GM12865 (cell line): ENCODE results near the gene SLC2A1.
"Not testable (repeated sequence)": the region's sequence is repeated elsewhere in the genome, so short reads cannot be mapped to it uniquely, and the experiment has no call there.

Experiments used
- DNase-seq: peaks from one replicate; pipeline ENCODE4 v3.0.0; 2010; ENCODE audit warnings: low read depth
- H3K4me3 ChIP-seq: 2 replicates; pipeline ENCODE4 v1.5.1; 2011; ENCODE audit warnings: mild to moderate bottlenecking, low read depth, low read length, control low read depth
- TF ChIP-seq, protein P1 (sequence below): IDR thresholded peaks from 2 replicates; pipeline ENCODE4 v1.5.1; 2011; ENCODE audit warnings: low read length, control low read depth, low read depth, inconsistent platforms; ENCODE audit not compliant: insufficient read depth; ENCODE audit errors: missing control alignments

SLC2A1 gene

DNA sequence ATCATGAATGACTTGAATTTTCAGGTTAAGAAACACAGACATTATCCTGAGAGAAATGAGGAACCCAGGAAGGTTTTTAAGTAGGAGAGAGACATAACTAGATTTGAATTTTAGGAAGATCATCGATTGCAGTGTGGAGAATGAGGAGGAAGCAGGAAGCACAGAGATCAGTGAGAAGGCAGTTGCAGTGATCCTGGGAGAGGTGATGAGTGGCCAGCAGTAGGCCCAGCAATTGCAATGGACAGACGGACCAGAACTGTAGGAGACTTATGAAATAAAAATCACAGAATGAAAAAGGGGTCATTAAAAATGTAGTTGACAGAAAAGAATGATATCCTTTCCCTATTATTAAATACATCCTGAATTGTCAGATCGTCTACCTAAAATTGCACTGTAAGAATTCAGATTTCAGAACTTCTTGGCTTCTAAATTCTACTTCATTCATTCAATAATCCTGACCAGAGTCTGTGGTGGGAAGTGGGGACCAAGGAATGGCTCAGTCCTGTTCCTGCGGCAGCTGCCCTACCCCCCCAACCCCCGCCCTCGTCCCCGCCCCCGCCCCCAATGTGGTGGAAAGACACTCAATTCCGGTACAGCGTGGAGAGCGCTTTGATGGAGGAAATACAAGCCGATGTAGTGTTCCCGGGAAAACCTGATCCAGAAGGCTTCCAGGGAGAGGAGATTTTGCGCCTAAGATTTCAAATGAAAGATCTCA is 35.1 kb downstream of the SLC2A1 start:
- H3K4me3 ChIP-seq = peak overlapping the region; percentile 68
- DNase-seq = no peak
- TF ChIP-seq, protein P1, sequence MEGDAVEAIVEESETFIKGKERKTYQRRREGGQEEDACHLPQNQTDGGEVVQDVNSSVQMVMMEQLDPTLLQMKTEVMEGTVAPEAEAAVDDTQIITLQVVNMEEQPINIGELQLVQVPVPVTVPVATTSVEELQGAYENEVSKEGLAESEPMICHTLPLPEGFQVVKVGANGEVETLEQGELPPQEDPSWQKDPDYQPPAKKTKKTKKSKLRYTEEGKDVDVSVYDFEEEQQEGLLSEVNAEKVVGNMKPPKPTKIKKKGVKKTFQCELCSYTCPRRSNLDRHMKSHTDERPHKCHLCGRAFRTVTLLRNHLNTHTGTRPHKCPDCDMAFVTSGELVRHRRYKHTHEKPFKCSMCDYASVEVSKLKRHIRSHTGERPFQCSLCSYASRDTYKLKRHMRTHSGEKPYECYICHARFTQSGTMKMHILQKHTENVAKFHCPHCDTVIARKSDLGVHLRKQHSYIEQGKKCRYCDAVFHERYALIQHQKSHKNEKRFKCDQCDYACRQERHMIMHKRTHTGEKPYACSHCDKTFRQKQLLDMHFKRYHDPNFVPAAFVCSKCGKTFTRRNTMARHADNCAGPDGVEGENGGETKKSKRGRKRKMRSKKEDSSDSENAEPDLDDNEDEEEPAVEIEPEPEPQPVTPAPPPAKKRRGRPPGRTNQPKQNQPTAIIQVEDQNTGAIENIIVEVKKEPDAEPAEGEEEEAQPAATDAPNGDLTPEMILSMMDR = no peak

GRCh38 chr1:42922687-42923366 is 35.8 kb downstream of the SLC2A1 start:
- no peak overlapping the region for H3K4me3 ChIP-seq
- TF ChIP-seq, protein P1 = peak; percentile 81
- DNase-seq = peak; percentile 85

GRCh38 chr1:42921769-42922168 is 36.9 kb downstream of the SLC2A1 start:
- TF ChIP-seq, protein P1 = no peak
- no peak overlapping the region for H3K4me3 ChIP-seq
- DNase-seq = no peak

- DNase-seq, H3K4me3 ChIP-seq: not testable (repeated sequence)
These were observed 39.0 kb downstream of the SLC2A1 start for GRCh38 chr1:42919651-42920050.

DNA sequence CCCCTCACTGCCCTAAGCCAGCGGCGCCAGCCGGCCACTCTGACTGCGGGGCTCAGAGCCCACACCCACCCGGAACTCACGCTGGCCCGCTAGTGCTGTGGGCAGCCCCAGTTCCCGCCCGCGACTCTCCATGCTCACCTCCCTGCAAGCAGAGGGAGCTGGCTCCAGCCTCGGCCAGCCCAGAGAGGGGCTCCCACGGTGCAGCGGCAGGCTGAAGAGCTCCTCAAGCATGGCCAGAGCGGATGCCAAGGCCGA is 41.5 kb downstream of the SLC2A1 start:
- no peak overlapping the region for H3K4me3 ChIP-seq
- no peak for DNase-seq
- TF ChIP-seq, protein P1 = no peak

- DNase-seq = no peak
- no peak overlapping the region for H3K4me3 ChIP-seq
- TF ChIP-seq, protein P1 = no peak
These were observed 43.2 kb downstream of the SLC2A1 start for GRCh38 chr1:42915456-42915855.

DNA sequence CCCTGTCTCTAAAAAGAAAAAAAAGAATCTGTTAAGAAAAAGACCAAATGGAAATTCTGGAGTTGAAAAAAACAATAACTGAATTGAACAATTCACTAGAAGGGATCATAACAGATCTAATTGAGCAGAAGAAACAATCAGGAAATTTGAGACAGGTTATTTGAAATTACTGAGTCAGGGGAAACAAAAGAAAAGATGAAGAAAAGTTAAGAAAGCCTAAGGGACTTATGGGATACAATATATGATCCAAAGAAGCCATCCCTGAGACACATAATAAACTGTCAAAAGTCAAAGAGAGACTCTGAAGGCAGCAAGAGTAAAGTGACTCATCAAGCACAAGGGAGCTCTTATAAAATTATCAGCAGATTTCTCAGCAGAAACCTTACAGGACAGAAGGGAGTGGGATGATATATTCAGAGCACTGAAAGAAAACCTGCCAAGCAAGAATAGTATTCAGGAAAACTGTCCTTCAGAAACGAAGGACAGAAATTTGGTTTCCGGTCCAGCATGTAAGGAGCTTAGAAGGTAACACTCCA is 44.5 kb downstream of the SLC2A1 start:
- TF ChIP-seq, protein P1 = no peak

More for the DNA sequence above, 44.5 kb downstream of the SLC2A1 start:
- no peak overlapping the region for H3K4me3 ChIP-seq
- no peak for DNase-seq
